Activated CD4-positive, alpha-beta T cell treated with anti-CD3 and anti-CD28 coated beads, Interleukin-2, amount 50 U/mL, for 4 hours (primary cell): ENCODE measurements around the gene SSR4.
A peak's percentile ranks its signal among the peaks of the same experiment; 100 is the strongest.
"Not testable (repeated sequence)": the region's sequence is repeated elsewhere in the genome, so short reads cannot be mapped to it uniquely, and the experiment has no call there.

Experiments used
- DNase-seq, 2 experiments: peaks; one replicate each; pipeline ENCODE4 v3.0.0-alpha.2; 2020

SSR4 gene

GRCh38 chrX:153807976-153808375 lies 13.5 kb downstream of the SSR4 start:
- DNase-seq: no peak

GRCh38 chrX:153812220-153812619 lies 17.8 kb downstream of the SSR4 start:
- no peak for DNase-seq

GRCh38 chrX:153813161-153813560 lies 18.7 kb downstream of the SSR4 start:
- no peak for DNase-seq

GRCh38 chrX:153814591-153815315 lies 20.3 kb downstream of the SSR4 start:
- no peak for DNase-seq

GRCh38 chrX:153816831-153817690 lies 22.6 kb downstream of the SSR4 start:
- peak in 1 of 2 experiments; percentile 39 for DNase-seq

GRCh38 chrX:153818064-153818463 lies 23.6 kb downstream of the SSR4 start:
- DNase-seq: not testable (repeated sequence)

GRCh38 chrX:153818571-153819383 lies 24.3 kb downstream of the SSR4 start:
- peak; percentile 22 to 28 for DNase-seq

GRCh38 chrX:153819384-153820040 lies 25.0 kb downstream of the SSR4 start:
- DNase-seq: no peak

GRCh38 chrX:153820601-153821000 lies 26.1 kb downstream of the SSR4 start:
- DNase-seq: no peak

GRCh38 chrX:153821066-153821465 lies 26.6 kb downstream of the SSR4 start:
- no peak for DNase-seq

- no peak for DNase-seq
Observed at GRCh38 chrX:153824348-153824747, 29.9 kb downstream of the SSR4 start.

GRCh38 chrX:153825042-153825441 lies 30.6 kb downstream of the SSR4 start:
- no peak for DNase-seq

GRCh38 chrX:153827016-153827415 lies 32.5 kb downstream of the SSR4 start:
- DNase-seq: no peak

- no peak for DNase-seq
Observed at GRCh38 chrX:153827903-153828302, 33.4 kb downstream of the SSR4 start.

GRCh38 chrX:153828308-153828707 lies 33.8 kb downstream of the SSR4 start:
- no peak for DNase-seq

- no peak for DNase-seq
Observed at GRCh38 chrX:153828723-153829548, 34.5 kb downstream of the SSR4 start.

GRCh38 chrX:153829549-153829798 lies 35.0 kb downstream of the SSR4 start:
- DNase-seq: no peak

GRCh38 chrX:153829799-153830639 lies 35.6 kb downstream of the SSR4 start, which contains the start of gene PDZD4:
PDZD4 (minus strand) TSS chrX:153830544; CDS start chrX:153830298, 246 bp downstream.
- DNase-seq: no peak

GRCh38 chrX:153830640-153831428 lies 36.4 kb downstream of the SSR4 start:
- no peak for DNase-seq
